ENCODE data around the gene RNF187.

Gene RNF187

GRCh38 chr1:228508840-228509415 lies 21.7 kb downstream of the RNF187 start:
- DNase-seq (ENCODE audit: low read depth in 2 of 2), result no peak

- DNase-seq (ENCODE audit: low read depth in 2 of 2), result no peak
Observed at GRCh38 chr1:228510101-228510802, 23.1 kb downstream of the RNF187 start.

GRCh38 chr1:228510803-228511413 lies 23.7 kb downstream of the RNF187 start:
- DNase-seq (ENCODE audit: low read depth in 2 of 2), result no peak

GRCh38 chr1:228511546-228512445 lies 24.6 kb downstream of the RNF187 start:
- no peak for DNase-seq (ENCODE audit: low read depth in 2 of 2)

GRCh38 chr1:228512781-228513198 lies 25.6 kb downstream of the RNF187 start:
- DNase-seq (ENCODE audit: low read depth in 2 of 2), result no peak

GRCh38 chr1:228513236-228513900 lies 26.2 kb downstream of the RNF187 start:
- DNase-seq (ENCODE audit: low read depth in 2 of 2), result no peak

- DNase-seq (ENCODE audit: low read depth in 2 of 2), result no peak
Observed at GRCh38 chr1:228514421-228514820, 27.2 kb downstream of the RNF187 start.

- DNase-seq (ENCODE audit: low read depth in 2 of 2), result peak in 1 of 2 donors; percentile 11
Observed at GRCh38 chr1:228515200-228515834, 28.1 kb downstream of the RNF187 start.

- no peak for DNase-seq (ENCODE audit: low read depth in 2 of 2)
Observed at GRCh38 chr1:228517655-228518054, 30.5 kb downstream of the RNF187 start.

- DNase-seq (ENCODE audit: low read depth in 2 of 2), result no peak
Observed at GRCh38 chr1:228527596-228527995, 40.4 kb downstream of the RNF187 start.

GRCh38 chr1:228528612-228529011 lies 41.4 kb downstream of the RNF187 start:
- DNase-seq (ENCODE audit: low read depth in 2 of 2), result no peak

GRCh38 chr1:228530086-228530758 lies 43.0 kb downstream of the RNF187 start:
- DNase-seq (ENCODE audit: low read depth in 2 of 2), result no peak

GRCh38 chr1:228530951-228531731 lies 44.0 kb downstream of the RNF187 start:
- no peak for DNase-seq (ENCODE audit: low read depth in 2 of 2)

- no peak for DNase-seq (ENCODE audit: low read depth in 2 of 2)
Observed at GRCh38 chr1:228538831-228539230, 51.6 kb downstream of the RNF187 start.

- DNase-seq (ENCODE audit: low read depth in 2 of 2), result no peak
Observed at GRCh38 chr1:228540161-228540917, 53.2 kb downstream of the RNF187 start.

GRCh38 chr1:228541725-228542124 lies 54.5 kb downstream of the RNF187 start:
- no peak for DNase-seq (ENCODE audit: low read depth in 2 of 2)

- no peak for DNase-seq (ENCODE audit: low read depth in 2 of 2)
Observed at GRCh38 chr1:228542376-228542775, 55.2 kb downstream of the RNF187 start.

- DNase-seq (ENCODE audit: low read depth in 2 of 2), result no peak
Observed at GRCh38 chr1:228542981-228543380, 55.8 kb downstream of the RNF187 start.

- DNase-seq (ENCODE audit: low read depth in 2 of 2), result no peak
Observed at GRCh38 chr1:228543396-228543795, 56.2 kb downstream of the RNF187 start.

Data from stimulated activated CD8-positive, alpha-beta memory T cell treated with anti-CD3 and anti-CD28 coated beads, Interleukin-2, amount 100 ng/mL, for 1 hour (primary cell).